Natural killer cell (primary cell): ENCODE data around the gene MXRA7. TPM values are rescaled to one million over a fixed set of nuclear protein-coding genes. Genes with fewer than 3 reads are reported as not detected.

ENCODE experiments used
- ATAC-seq, 3 donors: fragments of 150-1000 bp in 2 of 3; fragments of 200-7000 bp in 1 of 3; cut with Tn5 transposase; 1 replicate in 1 of 3; 2 replicates in 2 of 3; pipeline ENCODE4 v1.10.0; 2021; ENCODE audit warnings: mild to moderate bottlenecking in 2 of 3, moderate library complexity in 2 of 3
- DNase-seq, 2 donors: peaks; one replicate each; pipeline versions ENCODE4 v3.0.0 to v3.0.0-alpha.2; 2013 to 2021; ENCODE audit warnings: mixed read lengths in 1 of 2
- H3K27ac ChIP-seq: one replicate; pipeline ENCODE4 v1.5.1; 2013; ENCODE audit warnings: mild to moderate bottlenecking, low read length
- H3K27me3 ChIP-seq: one replicate; pipeline ENCODE4 v1.6.1; 2013; ENCODE audit warnings: low read length; ENCODE audit not compliant: control insufficient read depth, insufficient read depth
- H3K36me3 ChIP-seq: one replicate; pipeline ENCODE4 v1.6.1; 2013; ENCODE audit warnings: low read length; ENCODE audit not compliant: control insufficient read depth, insufficient read depth
- H3K4me1 ChIP-seq: one replicate; pipeline ENCODE4 v1.6.1; 2013; ENCODE audit warnings: low read length; ENCODE audit not compliant: control insufficient read depth, insufficient read depth
- H3K4me3 ChIP-seq: one replicate; pipeline ENCODE4 v1.5.1; 2013; ENCODE audit warnings: low read length
- H3K9me3 ChIP-seq: one replicate; pipeline ENCODE4 v1.6.1; 2013; ENCODE audit warnings: low read length; ENCODE audit not compliant: control insufficient read depth, insufficient read depth
- H3K27ac Mint-ChIP-seq, 2 donors: one replicate each; pipeline ENCODE4 v1.8.0; 2022; ENCODE audit warnings: mild to moderate bottlenecking in 2 of 2, mixed read lengths in 2 of 2, moderate library complexity in 1 of 2
- H3K27me3 Mint-ChIP-seq, 2 donors: one replicate each; pipeline ENCODE4 v1.8.0; 2022; ENCODE audit warnings: low read depth in 2 of 2, mixed read lengths in 2 of 2
- H3K36me3 Mint-ChIP-seq: one replicate; pipeline ENCODE4 v1.8.0; 2022; ENCODE audit warnings: mixed read lengths
- H3K4me1 Mint-ChIP-seq, 2 donors: one replicate each; pipeline ENCODE4 v1.8.0; 2022; ENCODE audit warnings: mixed read lengths in 2 of 2
- H3K4me3 Mint-ChIP-seq: one replicate; pipeline ENCODE4 v1.8.0; 2022; ENCODE audit warnings: mild to moderate bottlenecking, moderate library complexity, mixed read lengths
- H3K9me3 Mint-ChIP-seq, 2 donors: one replicate each; pipeline ENCODE4 v1.8.0; 2022; ENCODE audit warnings: mixed read lengths in 2 of 2
- CTCF ChIP-seq: fragments of 200-600 bp; IDR thresholded peaks from one replicate; pipeline ENCODE4 v1.8.0; 2022; ENCODE audit warnings: antibody characterized with exemption
- WGBS: methylation state at CpG from one replicate; pipeline ENCODE4 v1.1.7; 2013; ENCODE audit warnings: missing lambda C conversion rate; ENCODE audit not compliant: insufficient coverage; 5-methylcytosine and 5-hydroxymethylcytosine counted together
- intact Hi-C: fragments of 100-400 bp; cut with micrococcal nuclease; formaldehyde crosslinking; loops from one replicate; pipeline ENCODE4 v1.14.2; 2022
- total RNA-seq, 4 donors: library from RNA; stranded (reverse); fragments of 120-200 nt in 1 of 4; gene quantifications; one replicate each; pipeline versions ENCODE4 v1.2.3 to v1.2.4, GENCODE V29; 2013 to 2022

Gene MXRA7
- total RNA-seq, 3 donors from 2014 or later (not counting 1 experiment from before 2014, with no cell fraction given), result 31.6 to 47.6 (median 46.5) TPM

DNA sequence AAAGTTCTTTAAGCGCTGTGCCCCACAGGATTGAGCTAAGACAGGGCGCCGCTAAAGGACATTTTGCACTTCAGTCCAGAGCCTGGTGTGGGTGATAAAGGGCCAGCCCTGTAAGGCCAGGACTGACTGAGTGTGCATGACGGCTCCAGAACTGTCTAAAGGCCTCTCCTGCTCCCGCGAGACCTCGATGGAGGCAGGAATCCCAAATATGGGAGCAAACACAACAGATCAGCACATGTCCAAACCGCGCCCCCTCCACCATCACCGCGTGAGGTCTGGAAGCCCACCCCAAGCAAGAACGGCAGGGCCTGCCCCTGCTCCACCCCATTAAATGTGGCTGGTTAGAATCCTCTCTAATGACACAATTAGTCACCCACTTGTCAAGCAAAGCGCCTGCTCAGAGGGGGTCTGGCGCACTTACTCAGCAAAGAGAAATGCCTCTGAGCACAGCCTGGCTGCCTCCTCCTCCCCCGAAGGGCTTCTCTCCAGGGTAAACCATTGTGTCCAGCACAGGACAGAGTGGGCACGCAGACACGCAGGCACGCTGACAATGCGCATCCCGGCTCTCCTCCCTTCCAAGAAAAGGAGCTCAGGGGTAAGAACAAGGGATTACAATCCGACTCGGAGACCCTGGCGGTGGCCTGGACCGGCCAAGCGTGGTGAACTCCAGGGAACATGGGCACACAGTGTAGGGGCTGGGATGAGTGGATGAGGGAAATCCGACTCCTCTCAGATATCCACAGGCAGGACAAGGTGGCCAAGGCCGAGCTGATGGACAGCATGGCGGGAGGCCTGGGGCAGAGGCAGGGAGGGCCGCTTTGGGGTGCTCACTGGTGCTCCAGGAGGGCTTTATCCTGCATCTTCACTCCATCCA lies 1.5 kb downstream of the MXRA7 start:
- Histone ChIP-seq H3K4me3 (no peak overlapping the region), H3K27me3 (no peaks in the 10 kb centered on the region), H3K27ac (no peak overlapping the region), H3K36me3 (peaks cover 9% of the 10 kb centered on the region), H3K4me1 (peaks cover 23% of the 10 kb centered on the region), H3K9me3 (no peaks in the 10 kb centered on the region)
- Mint-ChIP-seq H3K27me3 (no peaks in the 10 kb centered on the region), H3K27ac (peak overlapping the region; percentile 41 to 52), H3K4me1 (peaks cover 0 to 48% of the 10 kb centered on the region in 2 donors), H3K9me3 (no peaks in the 10 kb centered on the region), H3K4me3 (peak overlapping the region; percentile 78), H3K36me3 (no peaks in the 10 kb centered on the region)
- DNase-seq, result no peak
- TF ChIP-seq CTCF, result no peak
- WGBS, result 97% methylated on average over 29 of the region's 29 CpGs
- no peak for ATAC-seq
- intact Hi-C loops, result no loop called here

DNA sequence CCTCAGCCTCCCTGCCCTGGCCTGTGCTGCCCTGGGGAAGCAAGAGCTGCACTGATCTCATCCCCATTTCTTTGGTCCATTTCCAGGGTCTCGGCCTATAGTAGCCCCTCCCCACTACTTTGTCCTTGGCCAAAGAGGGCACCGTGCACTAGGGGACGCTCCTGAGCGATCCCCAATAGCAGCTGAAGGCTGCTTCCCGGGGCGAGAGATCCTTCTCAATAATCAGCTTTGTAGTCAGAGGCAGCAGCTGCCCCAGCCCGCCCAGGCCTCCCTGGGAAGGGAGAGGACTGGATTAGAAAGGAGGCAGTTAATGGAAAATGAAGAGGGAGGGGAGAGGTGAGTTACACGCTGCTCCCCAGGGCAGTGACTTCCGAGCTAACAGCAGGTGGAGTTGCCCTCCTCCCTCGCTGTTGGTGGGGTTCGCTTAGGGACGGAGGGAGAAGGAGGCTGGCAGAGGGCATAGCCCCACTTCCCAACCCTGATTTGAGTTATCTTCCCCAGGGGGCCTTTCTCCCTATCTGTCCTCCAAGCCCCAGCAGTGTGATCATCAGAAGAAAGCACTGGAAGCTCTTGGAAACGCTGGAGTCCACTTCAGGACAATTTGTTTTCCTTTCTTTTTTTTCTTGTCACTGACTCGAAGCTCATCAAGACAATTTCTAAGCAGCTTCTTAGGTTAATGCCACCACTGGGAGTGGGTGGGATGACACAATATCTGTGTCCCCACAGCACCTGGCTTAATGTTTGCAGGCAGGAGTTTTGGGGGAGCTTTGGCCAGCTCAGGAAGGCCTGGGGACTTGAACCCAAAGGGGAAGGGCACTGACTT lies 2.6 kb downstream of the MXRA7 start:
- Histone ChIP-seq H3K4me3 (no peak overlapping the region), H3K27ac (no peak overlapping the region), H3K4me1 (peaks cover 23% of the 10 kb centered on the region), H3K27me3 (no peaks in the 10 kb centered on the region), H3K36me3 (peaks cover 2% of the 10 kb centered on the region), H3K9me3 (no peaks in the 10 kb centered on the region)
- Mint-ChIP-seq H3K4me3 (peak overlapping the region; percentile 78), H3K27me3 (no peaks in the 10 kb centered on the region), H3K9me3 (no peaks in the 10 kb centered on the region), H3K4me1 (peaks cover 0 to 38% of the 10 kb centered on the region in 2 donors), H3K36me3 (no peaks in the 10 kb centered on the region), H3K27ac (peak overlapping the region; percentile 41 to 63)
- 95% methylated on average over 14 of the region's 14 CpGs for WGBS
- ATAC-seq (no peak), DNase-seq (no peak)
- intact Hi-C loops, result no loop called here
- TF ChIP-seq CTCF, result no peak

GRCh38 chr17:76706817-76707216 lies 3.9 kb downstream of the MXRA7 start:
- peaks cover 0 to 41% of the 10 kb centered on the region in 2 donors for H3K4me1 Mint-ChIP-seq
- no peaks in the 10 kb centered on the region for H3K9me3 Mint-ChIP-seq
- H3K27ac Mint-ChIP-seq, result no peak overlapping the region
- no peak overlapping the region for H3K4me3 Mint-ChIP-seq
- H3K36me3 Mint-ChIP-seq, result no peaks in the 10 kb centered on the region
- no peaks in the 10 kb centered on the region for H3K27me3 Mint-ChIP-seq
- no peak for TF ChIP-seq CTCF
- DNase-seq (no peak), ATAC-seq (no peak)
- no peaks in the 10 kb centered on the region for H3K27me3 ChIP-seq
- H3K27ac ChIP-seq, result no peak overlapping the region
- H3K4me1 ChIP-seq, result peaks cover 23% of the 10 kb centered on the region
- H3K4me3 ChIP-seq, result no peak overlapping the region
- intact Hi-C loops, result no loop called here
- 97% methylated on average over 3 of the region's 3 CpGs for WGBS
- H3K36me3 ChIP-seq, result no peaks in the 10 kb centered on the region
- no peaks in the 10 kb centered on the region for H3K9me3 ChIP-seq
